Small intestine (tissue), 7 donors: ENCODE measurements around the gene UACA. TPM values are rescaled to one million over a fixed set of nuclear protein-coding genes. Genes with fewer than 3 reads are reported as not detected.

Experiments
- DNase-seq, 2 donors: peaks; one replicate each; pipeline versions ENCODE4 v3.0.0 to v3.0.0-alpha.2; 2013
- FAIRE-seq: peaks from 2 replicates; lab custom pipeline; 2012; peaks lifted over from hg19 to GRCh38; lab: Jason Lieb, UNC
- H3K27ac ChIP-seq, 3 donors: one replicate each; pipeline ENCODE4 v1.5.1; 2013; ENCODE audit warnings: low read length in 2 of 3, mild to moderate bottlenecking in 2 of 3, control low read depth in 1 of 3, inconsistent platforms in 1 of 3, low read depth in 1 of 3, moderate library complexity in 1 of 3
- H3K27me3 ChIP-seq, 3 donors: one replicate each; pipeline ENCODE4 v1.6.1; 2013; ENCODE audit warnings: low read length in 3 of 3, inconsistent platforms in 1 of 3; ENCODE audit not compliant: control insufficient read depth in 3 of 3, insufficient read depth in 3 of 3
- H3K36me3 ChIP-seq, 3 donors: one replicate each; pipeline ENCODE4 v1.6.1; 2013; ENCODE audit warnings: low read length in 3 of 3, inconsistent platforms in 1 of 3, low read depth in 1 of 3, mild to moderate bottlenecking in 1 of 3, moderate library complexity in 1 of 3; ENCODE audit not compliant: control insufficient read depth in 3 of 3, insufficient read depth in 2 of 3
- H3K4me1 ChIP-seq, 3 donors: one replicate each; pipeline ENCODE4 v1.6.1; 2013; ENCODE audit warnings: low read length in 2 of 3, inconsistent platforms in 1 of 3, low read depth in 1 of 3, mild to moderate bottlenecking in 1 of 3, moderate library complexity in 1 of 3; ENCODE audit not compliant: control insufficient read depth in 3 of 3, insufficient read depth in 2 of 3
- H3K4me3 ChIP-seq, 3 donors: one replicate each; pipeline ENCODE4 v1.5.1; 2013; ENCODE audit warnings: low read length in 3 of 3, control low read depth in 1 of 3, inconsistent platforms in 1 of 3, low read depth in 1 of 3, mild to moderate bottlenecking in 1 of 3, moderate library complexity in 1 of 3
- H3K9me3 ChIP-seq, 2 donors: one replicate each; pipeline ENCODE4 v1.6.1; 2013; ENCODE audit warnings: low read depth in 1 of 2, low read length in 1 of 2; ENCODE audit not compliant: control insufficient read depth in 2 of 2, insufficient read depth in 1 of 2
- WGBS, 3 donors: extraction: QIAGEN DNeasy Blood & Tissue Kit; methylation state at CpG; one replicate each; pipeline ENCODE4 v1.1.7; 2013; 5-methylcytosine and 5-hydroxymethylcytosine counted together
- polyA plus RNA-seq, 4 donors: library from polyadenylated mRNA; stranded (reverse) in 3 of 4; unstranded in 1 of 4; fragments of 200-250 nt in 3 of 4; fragments of 120-200 nt in 1 of 4; gene quantifications; one replicate each; pipeline versions ENCODE4 v1.2.1 to v1.2.3, GENCODE V29; 2013
- donor health status: healthy with polysubstance abuse.
- donor health status: control.
- donor health status: control.
- donor health status: Bipolar disorder and iron deficiency.
- donor health status: healthy.

The UACA gene
- polyA plus RNA-seq, 4 donors: 20.2 to 61.4 (median 50.6) TPM

GRCh38 chr15:70763950-70764730 lies 782 bp upstream of the UACA start:
- DNase-seq: no peak
- no peak for FAIRE-seq
- Histone ChIP-seq H3K36me3 (no peaks in the 10 kb centered on the region), H3K9me3 (no peaks in the 10 kb centered on the region), H3K27me3 (peaks cover 0 to 1% (median 0%) of the 10 kb centered on the region in 3 donors), H3K4me3 (peak overlapping the region; percentile 74 to 80 (median 77)), H3K27ac (peak overlapping the region; percentile 89 to 100 (median 99)), H3K4me1 (peaks cover 2 to 13% (median 3%) of the 10 kb centered on the region in 3 donors)
- 4 to 15% (median 13%) methylated on average over 17 of the region's 17 CpGs for WGBS, 3 donors

GRCh38 chr15:70762469-70763119 lies 764 bp downstream of the UACA start:
- Histone ChIP-seq H3K4me1 (peaks cover 3 to 8% (median 4%) of the 10 kb centered on the region in 3 donors), H3K4me3 (peak overlapping the region; percentile 74 to 80 (median 77)), H3K27ac (peak overlapping the region; percentile 89 to 100 (median 99)), H3K27me3 (peaks cover 0 to 1% (median 0%) of the 10 kb centered on the region in 3 donors), H3K9me3 (no peaks in the 10 kb centered on the region), H3K36me3 (peaks cover 0 to 3% (median 0%) of the 10 kb centered on the region in 3 donors)
- 1 to 3% (median 3%) methylated on average over 45 of the region's 45 CpGs for WGBS, 3 donors
- FAIRE-seq (no peak), DNase-seq (peak; percentile 63 to 83)

DNA sequence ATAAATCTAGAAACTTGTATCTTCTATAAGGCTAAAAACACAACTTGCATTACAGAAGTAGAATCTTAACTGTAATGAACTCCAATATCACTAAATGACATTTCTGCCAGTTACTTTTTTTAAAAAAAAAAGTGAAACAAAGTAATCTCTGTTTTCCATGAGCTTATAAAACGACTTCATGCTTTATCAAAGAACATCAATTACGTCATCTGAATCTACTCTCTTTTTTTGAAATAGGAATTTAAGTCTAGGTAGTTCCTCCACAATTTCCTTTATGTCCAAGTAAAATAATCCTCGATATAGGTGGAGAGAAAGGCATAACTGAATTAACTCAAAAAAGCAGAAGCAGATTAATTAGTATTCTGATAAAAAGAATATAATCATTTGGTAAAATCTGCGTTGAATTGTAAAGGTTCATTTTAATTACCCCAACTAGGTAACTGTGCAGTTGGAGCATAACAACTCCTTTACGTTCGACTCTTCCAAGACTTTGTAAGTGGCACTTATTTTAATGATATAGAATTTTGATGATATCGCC lies 1.4 kb downstream of the UACA start:
- Histone ChIP-seq H3K9me3 (no peaks in the 10 kb centered on the region), H3K4me3 (peak overlapping the region in 2 of 3 donors; percentile 74 to 77), H3K36me3 (peaks cover 0 to 3% (median 0%) of the 10 kb centered on the region in 3 donors), H3K4me1 (peaks cover 3 to 4% (median 3%) of the 10 kb centered on the region in 3 donors), H3K27ac (peak overlapping the region; percentile 89 to 100 (median 99)), H3K27me3 (peaks cover 0 to 1% (median 0%) of the 10 kb centered on the region in 3 donors)
- 6 to 29% (median 12%) methylated on average over 7 of the region's 7 CpGs for WGBS, 3 donors
- DNase-seq: no peak
- no peak for FAIRE-seq

GRCh38 chr15:70761046-70761445 lies 2.3 kb downstream of the UACA start:
- H3K4me1 ChIP-seq: peaks cover 3 to 4% (median 3%) of the 10 kb centered on the region in 3 donors
- peak overlapping the region in 1 of 3 donors; percentile 19 for H3K4me3 ChIP-seq
- no peak overlapping the region for H3K27ac ChIP-seq
- peaks cover 0 to 3% (median 0%) of the 10 kb centered on the region in 3 donors for H3K36me3 ChIP-seq
- FAIRE-seq: no peak
- H3K9me3 ChIP-seq: no peaks in the 10 kb centered on the region
- H3K27me3 ChIP-seq: peaks cover 0 to 1% (median 0%) of the 10 kb centered on the region in 3 donors
- 45 to 60% (median 55%) methylated on average over 2 of the region's 2 CpGs for WGBS, 3 donors
- no peak for DNase-seq

GRCh38 chr15:70758790-70759462 lies 4.4 kb downstream of the UACA start:
- WGBS, 3 donors: 65 to 67% (median 65%) methylated on average over 9 of the region's 9 CpGs
- DNase-seq: no peak
- no peaks in the 10 kb centered on the region for H3K9me3 ChIP-seq
- H3K27me3 ChIP-seq: peaks cover 0 to 1% (median 0%) of the 10 kb centered on the region in 3 donors
- peaks cover 0 to 3% (median 3%) of the 10 kb centered on the region in 3 donors for H3K4me1 ChIP-seq
- H3K4me3 ChIP-seq: no peak overlapping the region
- peaks cover 0 to 3% (median 0%) of the 10 kb centered on the region in 3 donors for H3K36me3 ChIP-seq
- no peak for FAIRE-seq
- H3K27ac ChIP-seq: no peak overlapping the region

GRCh38 chr15:70757627-70758026 lies 5.7 kb downstream of the UACA start:
- Histone ChIP-seq H3K27ac (no peak overlapping the region), H3K4me1 (peaks cover 0 to 3% (median 3%) of the 10 kb centered on the region in 3 donors), H3K27me3 (peaks cover 0 to 1% (median 0%) of the 10 kb centered on the region in 3 donors), H3K4me3 (no peak overlapping the region), H3K36me3 (peaks cover 0 to 3% (median 0%) of the 10 kb centered on the region in 3 donors), H3K9me3 (no peaks in the 10 kb centered on the region)
- no peak for DNase-seq
- no peak for FAIRE-seq
- WGBS, 3 donors: 44 to 69% (median 66%) methylated on average over 1 of the region's 1 CpG

DNA sequence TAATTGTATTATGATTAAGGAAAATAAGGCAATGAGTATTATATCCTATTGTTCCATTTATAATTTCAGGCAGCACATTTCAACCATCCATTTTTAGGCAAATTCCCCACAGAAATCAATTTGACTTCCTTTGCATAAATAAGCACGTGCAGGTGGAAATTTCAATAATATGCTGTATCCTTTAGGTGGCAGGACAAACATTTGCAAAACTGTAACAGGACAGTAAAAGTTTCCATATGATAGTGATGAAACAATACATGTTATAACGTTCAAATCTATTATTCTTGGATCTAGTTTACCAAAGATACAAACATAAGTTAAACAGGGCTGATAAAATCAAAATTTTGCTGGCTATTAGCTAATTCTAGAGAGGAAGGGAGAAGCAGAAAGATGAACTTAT lies 8.5 kb downstream of the UACA start:
- Histone ChIP-seq H3K4me3 (no peak overlapping the region), H3K9me3 (no peaks in the 10 kb centered on the region), H3K27me3 (no peaks in the 10 kb centered on the region), H3K4me1 (peaks cover 4 to 7% (median 6%) of the 10 kb centered on the region in 3 donors), H3K36me3 (peaks cover 0 to 3% (median 0%) of the 10 kb centered on the region in 3 donors), H3K27ac (no peak overlapping the region)
- DNase-seq: no peak
- FAIRE-seq: no peak
- 51 to 59% (median 54%) methylated on average over 2 of the region's 2 CpGs for WGBS, 3 donors
